Mesenchymal stem cell (in vitro differentiated cells and primary cell): ENCODE data around the gene KLHL15.

Experiments used
- DNase-seq: peaks from one replicate; pipeline ENCODE4 v3.0.0-alpha.2; 2013
- H2AFZ ChIP-seq: one replicate; pipeline ENCODE4 v1.6.1; 2013; ENCODE audit warnings: low read depth, mild to moderate bottlenecking, control low read depth, inconsistent platforms, low read length, moderate library complexity
- H2AK5ac ChIP-seq: 2 replicates; pipeline ENCODE4 v1.6.1; 2013; ENCODE audit warnings: low read length, moderate library complexity, mild to moderate bottlenecking, inconsistent platforms; ENCODE audit not compliant: severe bottlenecking
- H2BK120ac ChIP-seq: one replicate; pipeline ENCODE4 v1.6.1; 2013; ENCODE audit warnings: low read depth, mild to moderate bottlenecking, inconsistent platforms, low read length, moderate library complexity
- H2BK12ac ChIP-seq, 2 experiments: one replicate each; pipeline ENCODE4 v1.6.1; 2013; ENCODE audit warnings: inconsistent platforms in 2 of 2, low read length in 2 of 2, mild to moderate bottlenecking in 2 of 2, moderate library complexity in 2 of 2, control low read depth in 1 of 2
- H2BK15ac ChIP-seq: one replicate; pipeline ENCODE4 v1.6.1; 2013; ENCODE audit warnings: mild to moderate bottlenecking, low read depth, inconsistent platforms; ENCODE audit not compliant: poor library complexity, severe bottlenecking
- H2BK5ac ChIP-seq: 2 replicates; pipeline ENCODE4 v1.6.1; 2013; ENCODE audit warnings: low read depth, mild to moderate bottlenecking, low read length, control low read depth, inconsistent platforms; ENCODE audit not compliant: poor library complexity, severe bottlenecking
- H3K14ac ChIP-seq, 2 experiments: one replicate each; pipeline ENCODE4 v1.6.1; 2013; ENCODE audit warnings: inconsistent platforms in 2 of 2, low read length in 2 of 2, control low read depth in 1 of 2, mild to moderate bottlenecking in 1 of 2, moderate library complexity in 1 of 2
- H3K18ac ChIP-seq, 2 experiments: one replicate each; pipeline ENCODE4 v1.6.1; 2013; ENCODE audit warnings: inconsistent platforms in 2 of 2, low read length in 2 of 2, control low read depth in 1 of 2, low read depth in 1 of 2, mild to moderate bottlenecking in 1 of 2
- H3K23ac ChIP-seq, 2 experiments: one replicate each; pipeline ENCODE4 v1.6.1; 2013; ENCODE audit warnings: inconsistent platforms in 2 of 2, low read length in 2 of 2, mild to moderate bottlenecking in 2 of 2, moderate library complexity in 2 of 2, control low read depth in 1 of 2
- H3K27ac ChIP-seq: 2 replicates; pipeline ENCODE4 v1.5.1; 2013; ENCODE audit warnings: mild to moderate bottlenecking, moderate library complexity, low read length, control low read depth, inconsistent platforms; ENCODE audit not compliant: poor library complexity, severe bottlenecking
- H3K27me3 ChIP-seq, 2 experiments: 2 replicates each; pipeline versions ENCODE4 v1.6.1 to v1.7.0; 2013; ENCODE audit warnings: low read length in 2 of 2, mild to moderate bottlenecking in 2 of 2, moderate library complexity in 2 of 2, control low read depth in 1 of 2, inconsistent platforms in 1 of 2; ENCODE audit not compliant: control insufficient read depth in 1 of 2, insufficient read depth in 1 of 2
- H3K36me3 ChIP-seq, 2 experiments: 2 replicates each; pipeline versions ENCODE4 v1.6.1 to v1.7.0; 2013; ENCODE audit warnings: low read length in 2 of 2, control low read depth in 1 of 2, inconsistent platforms in 1 of 2, low read depth in 1 of 2, mild to moderate bottlenecking in 1 of 2; ENCODE audit not compliant: insufficient read depth in 2 of 2, control insufficient read depth in 1 of 2
- H3K4ac ChIP-seq, 2 experiments: one replicate each; pipeline ENCODE4 v1.6.1; 2013; ENCODE audit warnings: inconsistent platforms in 2 of 2, low read length in 2 of 2, mild to moderate bottlenecking in 2 of 2, moderate library complexity in 2 of 2, control low read depth in 1 of 2, low read depth in 1 of 2
- H3K4me1 ChIP-seq: 2 replicates; pipeline ENCODE4 v1.6.1; 2013; ENCODE audit warnings: low read depth, low read length, control low read depth; ENCODE audit not compliant: control insufficient read depth, insufficient read depth
- H3K4me2 ChIP-seq: 2 replicates; pipeline ENCODE4 v1.6.1; 2013; ENCODE audit warnings: low read length, mild to moderate bottlenecking, inconsistent platforms; ENCODE audit not compliant: poor library complexity, severe bottlenecking
- H3K4me3 ChIP-seq, 2 experiments: 2 replicates each; pipeline versions ENCODE4 v1.5.1 to v1.7.0; 2013; ENCODE audit warnings: low read length in 2 of 2, mild to moderate bottlenecking in 2 of 2, control low read depth in 1 of 2, low read depth in 1 of 2; ENCODE audit not compliant: insufficient read depth in 1 of 2
- H3K79me1 ChIP-seq: replicated peaks from 2 replicates; pipeline ENCODE4 v1.6.1; 2013; ENCODE audit warnings: mild to moderate bottlenecking, control low read depth, low read length, inconsistent platforms; ENCODE audit not compliant: poor library complexity, severe bottlenecking
- H3K9ac ChIP-seq: 2 replicates; pipeline ENCODE4 v1.7.0; 2013; ENCODE audit warnings: mild to moderate bottlenecking, low read length, moderate library complexity
- H3K9me3 ChIP-seq: 2 replicates; pipeline ENCODE4 v1.7.0; 2013; ENCODE audit warnings: mild to moderate bottlenecking, low read length; ENCODE audit not compliant: control insufficient read depth
- H4K8ac ChIP-seq: one replicate; pipeline ENCODE4 v1.6.1; 2013; ENCODE audit warnings: inconsistent platforms, mild to moderate bottlenecking, low read length, moderate library complexity
- H4K91ac ChIP-seq: one replicate; pipeline ENCODE4 v1.6.1; 2013; ENCODE audit warnings: mild to moderate bottlenecking, low read length, inconsistent platforms
- WGBS: methylation state at CpG from one replicate; pipeline ENCODE4 v1.1.7; 2013; ENCODE audit warnings: mixed read lengths; 5-methylcytosine and 5-hydroxymethylcytosine counted together

Gene KLHL15

GRCh38 chrX:24023972-24024669, 2.9 kb downstream of the KLHL15 start:
- Histone ChIP-seq H3K9ac (peak overlapping the region; percentile 88), H2BK15ac (no peak overlapping the region), H3K27me3 (peaks cover 0 to 16% of the 10 kb centered on the region in 2 experiments), H3K4me3 (peak overlapping the region; percentile 74 to 82), H2BK5ac (no peak overlapping the region), H3K27ac (no peak overlapping the region), H2AK5ac (no peak overlapping the region), H4K91ac (no peak overlapping the region), H3K14ac (no peak overlapping the region), H2BK12ac (no peak overlapping the region), H4K8ac (no peak overlapping the region), H3K9me3 (no peaks in the 10 kb centered on the region), H2AFZ (no peak overlapping the region), H3K4me1 (no peaks in the 10 kb centered on the region), H3K36me3 (no peaks in the 10 kb centered on the region), H3K79me1 (no peaks in the 10 kb centered on the region), H3K23ac (no peak overlapping the region), H2BK120ac (no peak overlapping the region), H3K18ac (no peak overlapping the region), H3K4ac (no peak overlapping the region), H3K4me2 (peak overlapping the region; percentile 29)
- DNase-seq: peak; percentile 37
- 0% methylated on average over 6 of the region's 19 CpGs for WGBS

- H3K27ac ChIP-seq: no peak overlapping the region
- H3K4ac ChIP-seq: no peak overlapping the region
- peak overlapping the region in 1 of 2 experiments; percentile 82 for H3K4me3 ChIP-seq
- no peaks in the 10 kb centered on the region for H3K79me1 ChIP-seq
- no peak overlapping the region for H2BK5ac ChIP-seq
- H2BK120ac ChIP-seq: no peak overlapping the region
- WGBS: no CpG with 5 or more reads among the region's 1 CpG
- no peak overlapping the region for H2BK15ac ChIP-seq
- H2BK12ac ChIP-seq: no peak overlapping the region
- no peak overlapping the region for H2AFZ ChIP-seq
- no peak overlapping the region for H3K4me2 ChIP-seq
- H2AK5ac ChIP-seq: no peak overlapping the region
- no peak overlapping the region for H3K23ac ChIP-seq
- H3K27me3 ChIP-seq: peaks cover 0 to 16% of the 10 kb centered on the region in 2 experiments
- peak overlapping the region; percentile 88 for H3K9ac ChIP-seq
- no peak overlapping the region for H3K18ac ChIP-seq
- H3K9me3 ChIP-seq: no peaks in the 10 kb centered on the region
- H4K91ac ChIP-seq: no peak overlapping the region
- no peak overlapping the region for H3K14ac ChIP-seq
- no peak overlapping the region for H4K8ac ChIP-seq
- no peaks in the 10 kb centered on the region for H3K36me3 ChIP-seq
- H3K4me1 ChIP-seq: no peaks in the 10 kb centered on the region
- no peak for DNase-seq
Observed at GRCh38 chrX:24023544-24023943, 3.4 kb downstream of the KLHL15 start.

GRCh38 chrX:24020306-24020876, 6.6 kb downstream of the KLHL15 start:
- 100% methylated on average over 1 of the region's 3 CpGs for WGBS
- Histone ChIP-seq H3K9ac (no peak overlapping the region), H3K4ac (no peak overlapping the region), H3K4me3 (no peak overlapping the region), H4K91ac (no peak overlapping the region), H2BK12ac (no peak overlapping the region), H2AK5ac (no peak overlapping the region), H3K9me3 (no peaks in the 10 kb centered on the region), H4K8ac (no peak overlapping the region), H3K27ac (no peak overlapping the region), H3K14ac (no peak overlapping the region), H3K18ac (no peak overlapping the region), H3K4me1 (no peaks in the 10 kb centered on the region), H3K36me3 (no peaks in the 10 kb centered on the region), H3K4me2 (no peak overlapping the region), H2BK15ac (no peak overlapping the region), H2AFZ (no peak overlapping the region), H2BK120ac (no peak overlapping the region), H3K79me1 (no peaks in the 10 kb centered on the region), H3K27me3 (peaks cover 0 to 12% of the 10 kb centered on the region in 2 experiments), H3K23ac (no peak overlapping the region), H2BK5ac (no peak overlapping the region)
- peak; percentile 18 for DNase-seq

- no CpG with 5 or more reads among the region's 7 CpGs for WGBS
- no peaks in the 10 kb centered on the region for H3K9me3 ChIP-seq
Observed at GRCh38 chrX:24019448-24019847, 7.5 kb downstream of the KLHL15 start.

More at GRCh38 chrX:24019448-24019847, 7.5 kb downstream of the KLHL15 start:
- Histone ChIP-seq H3K36me3 (no peaks in the 10 kb centered on the region), H2BK15ac (no peak overlapping the region), H2AK5ac (no peak overlapping the region), H3K14ac (no peak overlapping the region), H3K23ac (no peak overlapping the region), H3K4me3 (no peak overlapping the region), H3K4ac (no peak overlapping the region), H4K91ac (no peak overlapping the region), H3K9ac (no peak overlapping the region), H4K8ac (no peak overlapping the region), H2BK5ac (no peak overlapping the region), H2BK12ac (no peak overlapping the region), H3K79me1 (no peaks in the 10 kb centered on the region), H3K27me3 (peaks cover 0 to 12% of the 10 kb centered on the region in 2 experiments), H3K18ac (no peak overlapping the region), H2BK120ac (no peak overlapping the region), H2AFZ (no peak overlapping the region), H3K4me2 (no peak overlapping the region), H3K27ac (no peak overlapping the region), H3K4me1 (peaks cover 3% of the 10 kb centered on the region)
- DNase-seq: no peak
